ENCODE measurements around the gene MTHFD2.

DNA sequence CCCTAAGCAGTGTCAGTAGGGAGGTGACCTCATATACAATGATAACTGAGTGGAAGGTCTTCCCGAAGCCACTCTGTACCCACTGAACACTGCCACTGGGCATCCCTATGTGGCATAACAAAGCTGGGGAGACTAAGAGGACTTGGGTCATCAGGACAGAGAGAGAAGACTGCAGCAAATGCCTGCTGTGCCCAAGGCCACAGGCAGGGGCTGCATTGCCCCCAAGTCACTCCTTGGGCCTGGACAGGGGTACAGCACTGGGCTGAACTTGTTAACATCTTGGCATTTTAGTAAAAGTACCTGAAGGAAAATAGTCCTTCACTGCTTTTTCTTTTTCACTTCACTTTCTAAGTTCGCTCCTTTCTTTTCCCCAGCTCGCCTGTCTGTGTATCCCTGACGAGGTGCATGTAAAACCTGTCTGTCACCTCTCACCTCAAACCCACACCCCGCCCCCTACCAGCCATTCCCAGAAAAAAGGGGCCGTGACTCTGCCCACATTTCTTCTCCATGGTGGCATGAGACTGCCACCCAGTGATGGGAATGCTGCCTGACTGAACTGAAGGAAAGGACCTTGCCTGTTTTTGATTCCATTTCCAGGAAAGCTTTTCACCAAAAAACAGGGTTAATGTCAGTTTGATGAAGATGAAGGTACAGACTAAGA, 62.9 kb downstream of the MTHFD2 start:
- TF ChIP-seq, protein P1, sequence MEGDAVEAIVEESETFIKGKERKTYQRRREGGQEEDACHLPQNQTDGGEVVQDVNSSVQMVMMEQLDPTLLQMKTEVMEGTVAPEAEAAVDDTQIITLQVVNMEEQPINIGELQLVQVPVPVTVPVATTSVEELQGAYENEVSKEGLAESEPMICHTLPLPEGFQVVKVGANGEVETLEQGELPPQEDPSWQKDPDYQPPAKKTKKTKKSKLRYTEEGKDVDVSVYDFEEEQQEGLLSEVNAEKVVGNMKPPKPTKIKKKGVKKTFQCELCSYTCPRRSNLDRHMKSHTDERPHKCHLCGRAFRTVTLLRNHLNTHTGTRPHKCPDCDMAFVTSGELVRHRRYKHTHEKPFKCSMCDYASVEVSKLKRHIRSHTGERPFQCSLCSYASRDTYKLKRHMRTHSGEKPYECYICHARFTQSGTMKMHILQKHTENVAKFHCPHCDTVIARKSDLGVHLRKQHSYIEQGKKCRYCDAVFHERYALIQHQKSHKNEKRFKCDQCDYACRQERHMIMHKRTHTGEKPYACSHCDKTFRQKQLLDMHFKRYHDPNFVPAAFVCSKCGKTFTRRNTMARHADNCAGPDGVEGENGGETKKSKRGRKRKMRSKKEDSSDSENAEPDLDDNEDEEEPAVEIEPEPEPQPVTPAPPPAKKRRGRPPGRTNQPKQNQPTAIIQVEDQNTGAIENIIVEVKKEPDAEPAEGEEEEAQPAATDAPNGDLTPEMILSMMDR (conservative IDR thresholded peaks at IDR 0.05 in 1 of 2, IDR thresholded peaks at IDR 0.05 in 1 of 2; ENCODE audit: extremely low read depth in 1 of 2, insufficient read depth in 1 of 2, low read depth in 1 of 2, low read length in 2 of 2) = peak; percentile 12 to 46
- TF ChIP-seq EZH2 (IDR thresholded peaks at IDR 0.05; ENCODE audit: borderline replicate concordance, low read length) = no peak

Measured in mammary epithelial cell (primary cell).